GM12892 (cell line): ENCODE measurements around the gene P3H3.
"Not testable (repeated sequence)": the region's sequence is repeated elsewhere in the genome, so short reads cannot be mapped to it uniquely, and the experiment has no call there.

Source experiments
- DNase-seq: peaks from one replicate; pipeline ENCODE4 v3.0.0; 2011; ENCODE audit not compliant: insufficient read length
- FAIRE-seq: peaks from 2 replicates; lab custom pipeline; 2011; peaks lifted over from hg19 to GRCh38; lab: Jason Lieb, UNC
- POLR2A ChIP-seq: IDR thresholded peaks from 2 replicates; pipeline ENCODE4 v1.6.1; 2011; ENCODE audit warnings: low read depth, low read length, control low read depth
- POLR2AphosphoS5 ChIP-seq: IDR thresholded peaks from 2 replicates; pipeline ENCODE4 v1.6.1; 2011; ENCODE audit warnings: low read depth, low read length, control low read depth
- TAF1 ChIP-seq: IDR thresholded peaks from 2 replicates; pipeline ENCODE4 v1.6.1; 2011; ENCODE audit warnings: low read depth, mild to moderate bottlenecking, control low read depth, low read length, borderline replicate concordance

P3H3 gene

GRCh38 chr12:6883252-6883651, 55.0 kb downstream of the P3H3 start:
- TF ChIP-seq TAF1, result no peak
- no peak for FAIRE-seq

GRCh38 chr12:6883683-6884082, 55.5 kb downstream of the P3H3 start:
- FAIRE-seq (no peak), DNase-seq (no peak)
- TF ChIP-seq POLR2AphosphoS5 (no peak), TAF1 (no peak), POLR2A (no peak)

More at GRCh38 chr12:6883252-6883651, 55.0 kb downstream of the P3H3 start:
- no peak for DNase-seq

- FAIRE-seq (no peak), DNase-seq (no peak)
Measured at GRCh38 chr12:6884539-6884938, 56.3 kb downstream of the P3H3 start.

DNA sequence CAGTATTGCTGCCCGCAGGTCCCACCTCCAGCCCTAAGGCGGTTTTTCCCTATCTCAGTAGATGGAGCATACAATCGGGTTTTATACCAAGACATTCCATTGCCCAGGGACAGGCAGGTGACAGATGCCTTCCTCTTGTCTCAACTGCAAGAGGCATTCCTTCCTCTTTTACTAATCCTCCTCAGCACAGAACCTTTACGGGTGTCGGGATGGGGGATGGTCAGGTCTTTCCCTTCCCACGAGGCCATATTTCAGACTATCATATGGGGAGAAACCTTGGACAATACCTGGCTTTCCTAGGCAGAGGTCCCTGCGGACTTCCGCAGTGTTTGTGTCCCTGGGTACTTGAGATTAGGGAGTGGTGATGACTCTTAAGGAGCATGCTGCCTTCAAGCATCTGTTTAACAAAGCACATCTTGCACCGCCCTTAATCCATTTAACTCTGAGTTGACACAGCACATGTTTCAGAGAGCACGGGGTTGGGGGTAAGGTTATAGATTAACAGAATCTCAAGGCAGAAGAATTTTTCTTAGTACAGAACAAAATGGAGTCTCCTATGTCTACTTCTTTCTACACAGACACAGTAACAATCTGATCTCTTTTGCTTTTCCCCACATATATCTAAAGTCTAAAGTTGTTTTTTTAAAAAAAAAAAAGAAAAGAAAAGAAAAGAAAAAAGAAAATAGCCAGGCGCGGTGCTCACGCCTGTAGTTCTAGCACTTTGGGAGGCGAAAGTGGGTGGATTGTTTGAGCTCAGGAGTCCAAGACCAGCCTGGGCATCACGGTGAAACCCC, 58.2 kb downstream of the P3H3 start:
- FAIRE-seq, DNase-seq: not testable (repeated sequence)

More at GRCh38 chr12:6884539-6884938, 56.3 kb downstream of the P3H3 start:
- no peak for TF ChIP-seq TAF1

- no peak for TF ChIP-seq TAF1
- no peak for TF ChIP-seq POLR2AphosphoS5
- no peak for TF ChIP-seq POLR2A
- FAIRE-seq, result no peak
Measured at GRCh38 chr12:6887460-6887859, 59.3 kb downstream of the P3H3 start.

DNA sequence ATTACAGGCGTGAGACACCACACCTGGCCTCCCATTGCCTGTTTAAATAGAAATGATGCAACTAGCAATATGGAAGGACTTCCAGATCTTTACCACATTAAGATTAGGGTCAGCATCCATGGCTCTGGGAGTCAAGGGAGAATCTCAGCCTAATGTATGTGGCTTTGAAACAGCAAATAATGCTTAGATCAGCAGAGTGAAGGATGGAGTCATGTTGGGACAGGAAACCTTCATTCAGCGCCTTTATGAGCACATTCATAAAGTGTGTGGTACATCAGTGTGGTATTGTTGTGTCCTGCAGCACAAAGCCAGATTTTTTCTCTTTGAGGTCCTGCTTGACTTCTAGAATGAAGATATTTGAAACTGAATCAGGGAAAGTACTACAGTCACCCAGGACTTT, 60.2 kb downstream of the P3H3 start:
- TF ChIP-seq TAF1, result no peak
- TF ChIP-seq POLR2AphosphoS5, result no peak
- TF ChIP-seq POLR2A, result no peak
- DNase-seq, result no peak
- FAIRE-seq, result no peak

More at GRCh38 chr12:6887460-6887859, 59.3 kb downstream of the P3H3 start:
- no peak for DNase-seq

DNA sequence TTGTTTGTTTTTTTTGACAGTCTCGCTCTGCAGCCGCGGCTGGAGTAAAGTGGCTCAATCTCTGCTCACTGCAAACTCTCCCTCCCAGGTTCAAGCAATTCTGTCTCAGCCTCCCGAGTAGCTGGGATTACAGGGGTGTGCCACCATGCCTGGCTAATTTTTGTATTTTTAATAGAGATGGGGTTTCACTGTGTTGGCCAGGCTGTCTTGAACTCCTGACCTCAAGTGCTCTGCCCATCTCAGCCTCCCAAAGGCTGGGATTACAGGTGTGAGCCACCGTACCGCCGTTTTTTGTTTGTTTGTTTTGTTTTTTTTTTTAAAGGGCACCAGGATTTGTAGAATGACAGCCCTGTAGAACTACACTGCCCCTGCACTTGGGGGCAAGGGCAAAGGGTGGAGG, 60.6 kb downstream of the P3H3 start:
- not testable (repeated sequence) for FAIRE-seq, DNase-seq
